HG02884 (cell line): Measurements from ENCODE around the gene EGFR.

ENCODE experiments used
- ATAC-seq: cut with Tn5 transposase; IDR thresholded peaks from one replicate; pipeline ENCODE4 v1.9.1; 2021; ENCODE audit warnings: mild to moderate bottlenecking, moderate library complexity; ENCODE audit not compliant: unreplicated experiment

EGFR gene

DNA sequence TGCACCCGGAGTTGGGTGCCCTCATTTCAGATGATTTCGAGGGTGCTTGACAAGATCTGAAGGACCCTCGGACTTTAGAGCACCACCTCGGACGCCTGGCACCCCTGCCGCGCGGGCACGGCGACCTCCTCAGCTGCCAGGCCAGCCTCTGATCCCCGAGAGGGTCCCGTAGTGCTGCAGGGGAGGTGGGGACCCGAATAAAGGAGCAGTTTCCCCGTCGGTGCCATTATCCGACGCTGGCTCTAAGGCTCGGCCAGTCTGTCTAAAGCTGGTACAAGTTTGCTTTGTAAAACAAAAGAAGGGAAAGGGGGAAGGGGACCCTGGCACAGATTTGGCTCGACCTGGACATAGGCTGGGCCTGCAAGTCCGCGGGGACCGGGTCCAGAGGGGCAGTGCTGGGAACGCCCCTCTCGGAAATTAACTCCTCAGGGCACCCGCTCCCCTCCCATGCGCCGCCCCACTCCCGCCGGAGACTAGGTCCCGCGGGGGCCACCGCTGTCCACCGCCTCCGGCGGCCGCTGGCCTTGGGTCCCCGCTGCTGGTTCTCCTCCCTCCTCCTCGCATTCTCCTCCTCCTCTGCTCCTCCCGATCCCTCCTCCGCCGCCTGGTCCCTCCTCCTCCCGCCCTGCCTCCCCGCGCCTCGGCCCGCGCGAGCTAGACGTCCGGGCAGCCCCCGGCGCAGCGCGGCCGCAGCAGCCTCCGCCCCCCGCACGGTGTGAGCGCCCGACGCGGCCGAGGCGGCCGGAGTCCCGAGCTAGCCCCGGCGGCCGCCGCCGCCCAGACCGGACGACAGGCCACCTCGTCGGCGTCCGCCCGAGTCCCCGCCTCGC, at the start of gene EGFR:
TSS of gene EGFR (plus strand) at position 657 of the 830 bp plus-strand sequence. CDS start 261 bp downstream, outside the sequence.
- no peak for ATAC-seq

DNA sequence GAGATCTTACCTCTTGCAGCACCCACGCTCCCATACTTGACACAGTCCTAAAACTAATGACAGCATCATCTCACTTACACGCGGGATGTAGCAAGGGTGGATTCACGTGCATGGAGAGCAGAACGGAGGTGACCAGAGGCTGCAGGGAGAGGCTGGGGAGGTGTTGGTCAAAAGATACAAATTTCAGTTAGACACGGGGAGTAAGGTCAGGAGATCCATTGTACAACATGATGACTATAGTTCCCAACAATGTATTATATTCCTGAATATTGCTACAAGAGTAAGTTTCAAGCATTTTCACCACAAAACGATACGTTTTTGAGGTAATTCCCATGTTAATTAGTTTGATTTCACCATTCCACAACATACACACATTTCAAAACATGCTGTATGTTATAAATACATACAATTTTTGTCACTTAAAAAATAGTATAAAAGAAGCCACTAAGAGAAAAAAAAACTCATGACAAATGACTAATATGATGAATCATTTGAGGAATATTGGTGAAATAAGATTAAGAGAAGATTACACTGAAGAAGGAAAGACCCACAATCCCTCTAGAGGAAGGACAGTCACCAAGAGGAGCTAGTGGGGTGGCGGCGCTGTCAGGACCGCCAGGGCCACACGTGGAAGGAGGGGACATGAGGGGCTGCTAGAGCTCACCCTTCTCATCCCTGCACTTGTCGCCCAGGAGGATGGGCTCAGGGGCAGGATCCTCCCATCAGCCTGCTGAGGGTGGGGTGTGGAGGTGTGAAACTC, 49.4 kb upstream of the EGFR start:
- no peak for ATAC-seq

DNA sequence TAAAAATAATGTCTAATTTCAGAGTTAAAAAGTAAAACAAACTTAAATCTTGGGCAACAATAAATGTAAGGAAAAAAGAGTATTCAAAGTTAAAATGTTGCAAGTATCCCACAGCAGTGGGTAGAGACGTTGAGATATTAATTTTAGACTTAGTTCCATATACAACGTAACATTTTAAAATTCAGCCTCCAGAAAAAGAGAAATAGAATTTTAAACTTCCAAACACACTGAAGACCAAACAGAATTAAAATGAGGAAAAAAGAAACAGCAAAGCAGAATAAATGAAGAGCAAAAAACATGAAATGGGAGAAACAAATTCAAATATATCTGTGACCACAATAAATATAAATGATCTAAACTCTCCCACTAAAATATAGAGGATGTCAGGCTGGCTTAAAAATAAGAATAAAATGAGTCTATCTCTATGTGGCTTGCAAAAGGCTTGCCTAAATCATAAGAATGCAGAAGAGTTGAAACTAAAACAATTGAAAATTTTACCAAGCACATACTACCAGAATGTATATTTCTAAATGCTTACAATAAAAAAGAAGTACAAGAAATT, 46.0 kb upstream of the EGFR start:
- ATAC-seq, result no peak

DNA sequence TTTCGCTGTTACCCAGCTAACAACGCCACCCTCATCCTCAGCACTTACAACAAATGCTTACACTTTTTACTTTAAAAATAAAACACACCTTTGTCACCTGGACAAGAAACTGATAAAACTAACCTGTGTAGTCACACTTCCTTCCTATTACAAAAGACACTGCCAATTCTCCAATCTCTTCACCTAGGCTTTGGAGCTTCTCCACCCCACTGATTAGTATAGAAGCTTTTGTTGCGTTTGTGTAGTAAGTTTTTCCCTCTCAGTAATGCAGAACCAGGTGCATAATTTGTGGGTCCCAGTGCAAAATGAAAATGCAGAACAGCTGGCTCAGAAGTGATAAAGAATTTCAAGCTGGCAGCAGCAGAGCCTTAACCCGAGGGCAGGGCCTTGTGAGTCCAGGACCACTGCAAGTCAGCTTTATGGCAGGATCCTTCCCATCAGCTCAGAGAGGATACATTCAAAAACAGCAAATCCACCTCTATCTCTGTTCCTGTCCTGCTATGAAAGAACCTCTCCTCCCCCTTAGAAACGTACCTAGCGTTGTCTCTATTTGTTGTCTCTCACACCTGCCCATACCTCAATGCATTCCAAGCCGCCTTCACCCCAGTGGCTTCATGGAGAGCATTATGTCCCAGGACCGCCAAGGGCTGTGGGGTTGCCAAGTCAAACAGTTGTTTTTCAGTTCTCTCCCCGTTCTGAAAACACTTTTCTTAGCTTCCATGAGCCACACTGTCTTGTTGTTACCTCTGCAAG, 40.3 kb upstream of the EGFR start:
- no peak for ATAC-seq

DNA sequence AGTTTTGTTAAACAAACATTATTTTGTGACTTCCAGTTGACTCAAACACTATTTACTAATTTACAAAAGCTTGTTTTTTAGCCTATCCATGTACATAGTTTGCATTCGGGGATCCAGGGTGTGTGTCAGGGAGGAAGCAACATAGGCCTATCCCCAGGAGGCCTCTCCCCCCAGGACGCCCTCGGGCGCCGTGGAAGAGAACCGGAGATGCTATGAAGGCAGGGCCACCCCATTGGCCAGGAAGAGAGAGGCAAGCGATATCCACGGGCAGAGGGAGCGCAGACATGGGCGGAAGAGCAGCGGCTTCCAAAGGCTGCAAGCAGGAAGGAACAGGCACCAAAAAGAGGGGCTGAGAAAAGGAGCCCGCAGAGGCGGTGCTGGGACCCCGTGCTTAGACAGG, 38.3 kb upstream of the EGFR start:
- ATAC-seq, result no peak

DNA sequence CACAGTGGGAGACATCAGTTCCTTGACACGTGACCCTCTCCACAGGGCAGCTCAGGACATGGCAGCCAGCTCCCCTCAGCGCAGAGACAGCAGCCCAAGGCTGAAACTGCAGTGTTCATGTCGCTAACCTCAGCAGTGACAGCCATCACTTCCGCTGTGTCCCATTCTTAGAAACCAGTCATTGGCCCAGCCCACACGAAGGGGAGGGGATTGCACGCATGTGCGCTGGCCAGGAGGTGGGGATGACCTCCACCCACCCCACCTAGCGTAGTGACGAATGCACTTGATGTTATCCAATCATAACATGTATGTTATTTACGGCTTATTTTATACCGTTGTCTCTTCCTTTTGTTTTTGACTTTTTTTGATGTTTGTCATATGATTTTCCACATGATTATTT, 36.9 kb upstream of the EGFR start:
- no peak for ATAC-seq

DNA sequence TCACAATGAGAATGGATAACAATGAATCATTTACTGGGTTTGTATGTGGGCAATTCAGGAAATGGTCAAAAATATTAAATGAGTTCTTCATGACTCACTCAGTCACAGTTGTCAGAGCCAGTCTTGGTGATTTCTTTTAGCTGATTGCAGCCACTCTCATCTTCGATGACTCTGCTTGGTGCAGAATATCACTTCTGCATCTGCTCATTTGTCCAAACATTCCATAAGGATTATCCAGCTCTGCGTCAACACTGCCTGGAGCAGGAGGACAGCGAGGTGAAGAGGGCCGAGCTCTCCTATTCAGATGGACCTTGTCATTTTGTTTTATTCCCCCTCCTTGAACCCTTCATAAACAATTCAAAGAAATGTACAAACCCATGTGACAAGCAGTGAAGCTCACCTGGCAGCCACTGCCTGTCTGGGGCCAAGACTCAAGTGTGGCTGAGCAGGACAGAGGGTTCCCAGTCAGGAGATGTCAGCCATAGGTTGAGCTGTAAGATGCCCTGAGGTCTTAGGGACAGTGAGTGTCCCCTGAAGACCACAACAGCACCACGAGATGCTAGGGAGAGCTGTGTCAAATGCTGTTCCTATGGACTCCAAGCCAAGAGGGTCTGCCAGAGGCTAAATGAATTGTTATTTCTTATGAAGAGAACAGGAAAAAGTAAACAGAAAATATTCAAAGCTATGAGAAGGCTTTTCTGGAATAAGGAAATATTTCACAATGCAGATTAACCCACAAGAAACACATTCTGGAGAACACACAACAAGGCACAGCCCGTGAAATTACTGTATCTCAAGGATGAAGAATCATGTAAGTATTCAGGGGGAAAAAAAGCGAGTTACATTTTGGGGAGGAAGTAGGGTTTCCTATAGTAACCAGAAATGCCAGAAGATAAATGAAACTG, 33.1 kb upstream of the EGFR start:
- ATAC-seq, result no peak

DNA sequence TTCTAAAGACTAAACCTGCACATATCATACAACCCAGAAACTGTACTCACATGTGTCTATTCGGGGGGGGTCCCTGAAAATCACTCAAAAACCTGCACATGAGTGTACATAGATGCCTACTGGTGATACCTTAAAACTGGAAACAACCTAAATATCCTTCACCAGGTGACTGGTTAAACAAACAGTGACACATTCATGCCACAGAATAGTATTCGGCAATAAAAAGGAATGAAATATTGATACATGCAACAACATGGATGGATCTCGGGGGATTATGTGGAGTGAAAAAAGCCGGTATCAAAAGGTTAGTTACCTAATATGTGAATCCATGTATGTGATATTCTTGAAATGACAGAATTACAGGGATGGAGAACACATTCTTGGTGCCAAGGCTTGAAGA, 32.1 kb upstream of the EGFR start:
- no peak for ATAC-seq

DNA sequence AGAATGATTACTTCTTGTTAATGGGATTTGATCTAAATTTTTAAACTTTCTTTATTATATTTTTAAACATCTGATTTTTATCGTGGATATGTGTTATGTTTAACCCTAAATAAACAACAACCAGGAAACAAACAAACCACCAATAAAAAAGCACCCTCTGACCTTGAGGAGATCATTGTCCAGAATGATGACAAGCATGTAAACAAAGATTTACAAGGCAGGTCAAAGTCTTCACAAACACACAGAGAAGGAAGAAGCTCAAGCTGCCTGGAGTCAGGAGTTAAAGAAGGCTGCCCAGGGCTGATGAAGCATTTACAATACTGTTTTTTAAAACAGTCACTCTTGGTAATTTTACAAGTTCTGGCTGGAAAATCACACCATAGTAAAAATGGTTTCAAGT, 31.0 kb upstream of the EGFR start:
- no peak for ATAC-seq

DNA sequence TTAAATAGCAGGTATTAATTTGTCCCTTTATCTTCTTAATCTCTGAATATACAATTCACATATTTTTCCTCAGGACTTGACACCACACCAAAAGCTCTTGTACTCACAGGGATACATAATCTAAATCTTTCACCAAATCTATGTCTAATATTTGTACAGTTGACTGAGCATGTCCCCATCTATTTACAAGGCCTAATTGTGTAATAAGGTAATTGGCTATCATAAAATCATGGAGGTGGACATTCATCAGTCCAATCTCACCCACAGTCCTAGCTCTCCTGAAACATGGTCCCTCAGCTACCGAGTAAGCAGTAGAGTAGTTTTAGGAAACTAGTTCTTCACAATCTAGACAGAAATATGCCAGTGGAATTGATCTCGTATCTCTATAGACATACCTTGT, 30.3 kb upstream of the EGFR start:
- ATAC-seq, result no peak

DNA sequence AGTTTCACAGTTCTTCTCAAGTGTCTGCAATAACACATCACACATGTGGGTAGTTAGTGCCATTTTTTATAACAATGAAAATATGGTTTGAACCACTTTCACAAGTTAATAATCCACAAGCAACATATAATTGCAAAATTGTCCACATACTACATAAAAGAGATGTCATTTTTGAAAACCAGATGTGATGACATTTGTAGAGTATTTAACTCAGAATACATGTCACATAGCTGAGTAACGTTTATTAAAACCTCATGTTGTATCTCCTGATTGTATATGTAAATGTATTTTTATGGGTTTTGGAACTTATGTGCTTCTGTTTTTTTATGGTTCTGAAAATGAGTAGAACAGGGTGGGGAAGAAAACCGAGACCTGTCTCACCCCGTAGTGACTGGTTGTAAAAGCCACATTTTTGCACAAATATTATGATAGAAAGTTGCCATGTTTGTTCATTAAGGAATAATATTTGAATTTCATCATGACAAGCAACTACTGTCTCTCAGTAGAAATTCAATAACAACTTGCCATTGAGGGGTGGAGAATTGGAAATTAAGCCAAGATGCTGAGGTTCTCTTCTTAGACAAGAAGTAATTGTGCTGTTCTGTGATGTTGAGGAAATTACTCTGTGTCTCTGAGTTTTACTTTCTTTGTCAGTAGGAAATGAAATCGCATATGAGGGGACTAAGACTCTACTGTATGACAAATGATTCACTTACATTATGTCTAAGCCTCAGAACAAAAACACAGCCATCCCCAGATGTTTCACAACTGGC, 29.2 kb upstream of the EGFR start:
- ATAC-seq, result no peak

DNA sequence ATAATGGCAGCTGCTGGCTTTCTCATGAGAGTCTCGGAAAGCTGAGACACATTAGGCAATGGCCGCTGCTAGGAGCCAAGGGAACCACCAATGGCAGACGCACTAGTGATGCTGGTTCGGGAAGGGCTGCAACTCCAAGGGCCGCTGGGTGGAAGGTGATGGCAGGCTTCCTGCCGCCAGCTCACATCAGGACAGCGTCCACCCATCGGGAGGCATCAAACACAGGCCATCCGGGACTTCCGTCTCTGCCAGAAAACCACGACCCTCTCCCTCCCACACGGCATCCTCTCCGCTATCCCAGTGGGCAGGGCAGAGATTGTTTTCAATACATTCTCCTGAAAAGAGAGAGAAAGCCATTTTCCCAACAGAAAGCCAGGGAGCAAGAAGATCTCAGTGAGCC, 27.5 kb upstream of the EGFR start:
- ATAC-seq, result no peak

DNA sequence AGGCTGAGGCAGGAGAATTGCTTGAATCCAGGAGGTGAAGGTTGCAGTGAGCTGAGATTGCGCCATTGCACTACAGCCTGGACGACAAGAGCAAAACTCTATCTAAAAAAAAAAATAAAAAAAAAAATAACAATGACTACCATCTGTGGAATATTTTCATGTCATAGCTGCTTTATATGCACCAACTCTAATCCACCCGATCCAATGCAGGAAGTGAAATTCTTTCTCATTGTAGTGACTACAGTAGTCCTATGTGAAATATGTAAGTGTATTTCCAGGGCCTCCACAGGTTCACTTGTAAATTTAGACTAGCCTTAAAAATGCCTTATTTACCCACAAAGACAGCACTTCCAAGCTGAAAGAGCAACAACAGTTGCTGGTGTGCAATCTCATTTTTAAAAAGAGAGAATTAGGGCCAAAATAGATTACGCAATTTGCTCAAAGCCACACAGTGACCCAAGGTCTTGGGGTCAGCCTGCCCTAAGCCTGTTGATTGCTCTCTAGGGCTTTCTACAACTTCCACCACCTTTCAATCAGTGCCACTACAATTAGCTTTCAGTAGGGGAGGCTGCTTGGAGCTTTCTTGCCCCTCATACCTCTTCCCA, 25.8 kb upstream of the EGFR start:
- no peak for ATAC-seq

DNA sequence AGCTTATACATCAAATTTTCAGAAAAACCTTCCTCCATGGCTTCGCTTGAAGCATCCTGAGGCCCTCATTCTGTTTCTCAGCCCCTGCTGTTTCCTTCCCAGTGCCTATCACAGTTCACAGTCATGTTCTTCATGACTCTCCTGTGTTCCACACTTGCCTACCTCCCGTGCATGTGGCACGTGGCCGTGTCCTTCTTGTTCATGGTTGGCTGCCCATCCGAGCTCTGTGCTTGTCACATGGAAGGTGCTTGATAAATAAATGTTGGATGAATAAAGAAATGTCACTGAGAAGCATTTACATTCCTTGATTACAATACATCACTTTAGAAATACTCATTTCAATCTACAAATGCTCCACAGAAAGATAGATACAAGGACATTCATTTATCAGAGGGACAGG, 23.7 kb upstream of the EGFR start:
- no peak for ATAC-seq

DNA sequence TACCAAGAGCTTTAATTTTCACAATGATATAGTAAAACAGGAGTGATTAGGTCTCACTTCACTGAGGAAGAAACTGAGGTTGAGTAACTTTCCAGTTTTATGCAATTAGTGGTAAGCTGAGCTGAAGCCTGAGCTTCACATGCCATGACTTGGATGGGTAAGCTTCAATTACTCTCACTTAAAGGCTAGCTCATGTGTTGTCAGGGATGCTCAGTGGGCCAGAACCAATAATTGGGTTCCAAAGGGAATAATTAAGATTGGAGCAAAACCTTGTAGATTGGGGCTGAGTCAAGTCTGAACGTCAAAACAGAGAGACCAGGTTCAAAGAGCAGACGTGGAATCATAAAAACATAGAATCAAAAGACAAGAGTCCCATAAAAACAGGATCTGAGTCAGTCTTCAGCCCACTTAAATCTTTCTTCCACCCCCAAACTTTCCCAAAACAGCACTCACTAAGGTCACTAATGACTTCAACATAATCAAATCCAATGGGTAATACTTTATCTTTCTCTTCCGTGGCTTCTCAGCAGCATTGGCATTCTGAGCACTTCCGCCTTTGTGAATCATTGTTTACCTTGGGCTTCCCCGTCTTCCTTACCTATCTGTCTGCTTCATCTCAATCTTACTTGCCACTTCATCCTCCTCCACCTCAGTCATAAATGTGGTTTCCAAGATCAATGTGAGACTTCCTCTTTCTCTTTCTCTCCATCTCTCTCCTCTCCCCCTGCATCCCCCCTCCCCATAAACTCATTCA, 23.0 kb upstream of the EGFR start:
- ATAC-seq, result peak; percentile 75

DNA sequence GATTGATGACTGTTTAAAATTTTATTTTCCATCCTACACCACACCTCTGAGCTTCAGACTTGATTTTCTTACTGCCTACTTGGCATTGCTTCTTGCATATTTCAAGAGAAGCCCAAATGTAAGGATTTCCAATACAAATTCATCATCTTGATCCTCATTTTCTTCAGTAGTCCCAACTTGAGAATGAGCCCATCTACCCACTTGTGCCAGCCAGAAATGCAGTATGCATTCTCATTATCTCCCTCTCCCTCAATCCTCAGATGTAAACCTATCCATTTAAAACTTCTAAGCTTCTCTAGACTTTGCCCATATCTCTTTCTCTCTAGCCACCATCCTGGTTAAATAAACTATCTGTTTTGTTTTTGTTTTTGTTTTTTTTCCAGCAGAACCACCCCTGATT, 22.4 kb upstream of the EGFR start:
- ATAC-seq, result no peak

DNA sequence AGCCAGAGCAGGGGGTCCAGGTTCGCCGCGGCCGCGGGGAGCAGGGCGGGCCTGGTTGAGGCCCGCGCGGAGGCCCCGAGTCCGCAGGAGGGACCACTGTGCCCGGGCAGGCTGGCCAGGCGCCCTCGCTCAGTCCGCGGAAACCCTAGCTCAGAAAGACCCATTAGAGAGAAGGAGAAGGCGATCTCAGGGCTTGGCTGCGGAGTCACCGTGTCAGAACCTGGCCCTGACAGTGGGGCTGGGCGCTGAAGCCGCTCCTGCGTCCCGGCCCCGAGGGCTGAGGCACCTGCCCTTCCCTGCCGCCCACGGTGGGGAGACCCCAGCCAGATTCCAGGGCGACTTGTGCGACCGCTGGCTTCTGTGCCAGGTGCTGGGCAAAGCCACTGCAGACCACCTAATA, 14.2 kb upstream of the EGFR start:
- ATAC-seq, result no peak

DNA sequence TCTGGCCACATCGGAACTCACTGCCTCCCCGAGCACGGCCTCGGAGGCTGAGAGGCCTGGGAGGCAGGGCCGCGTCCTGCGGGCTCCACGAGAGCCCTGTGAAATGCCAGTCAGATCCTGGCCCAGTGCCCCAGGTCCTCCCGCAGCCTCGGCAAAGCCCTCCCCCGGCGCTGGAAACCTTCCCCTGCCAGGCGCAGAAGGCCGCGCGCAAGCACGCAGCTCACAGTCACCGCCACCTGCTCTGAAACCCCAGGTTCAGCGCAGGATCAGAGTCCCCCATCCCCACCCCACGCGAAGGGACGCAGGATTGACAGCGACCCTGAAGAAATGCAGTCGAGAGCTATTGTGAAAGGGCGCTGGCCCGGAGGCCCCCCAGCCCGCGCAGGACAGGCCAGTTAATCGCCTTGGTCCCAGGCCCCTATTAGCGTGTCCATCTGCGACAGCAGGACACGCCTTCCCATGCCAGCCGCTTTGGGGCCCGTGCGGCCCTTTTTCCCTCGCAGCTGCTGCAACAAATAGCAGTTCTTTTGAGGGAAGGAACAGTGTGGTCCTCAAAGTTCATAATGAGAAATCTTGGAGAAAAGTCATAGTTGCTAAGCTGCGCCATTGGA, 13.5 kb upstream of the EGFR start:
- ATAC-seq, result no peak
